HepG2 (cell line): Measurements from ENCODE around the gene APBB2. TPM values are rescaled to one million over a fixed set of nuclear protein-coding genes. Genes with fewer than 3 reads are reported as not detected.
A peak's percentile ranks its signal among the peaks of the same experiment; 100 is the strongest.

ENCODE experiments used
- ARNT ChIP-seq: fragments of 450-650 bp; IDR thresholded peaks from 2 replicates; pipeline ENCODE4 v1.6.1; 2017
- ATF3 ChIP-seq: sonication (generic); formaldehyde crosslinking; IDR thresholded peaks from 2 replicates; pipeline ENCODE4 v1.4.0; 2020; ENCODE audit warnings: missing genetic modification reagents
- CBX1 ChIP-seq: IDR thresholded peaks from one replicate; pipeline ENCODE4 v1.6.1; 2016; ENCODE audit warnings: antibody characterized with exemption, low read depth
- CREBL2 ChIP-seq: sonication (generic); formaldehyde crosslinking; IDR thresholded peaks from 2 replicates; pipeline ENCODE4 v1.8.1; 2023; ENCODE audit warnings: missing genetic modification reagents, mild to moderate bottlenecking, borderline replicate concordance
- DNMT3B ChIP-seq: conservative IDR thresholded peaks from 2 replicates; pipeline ENCODE4 v1.6.1; 2016; ENCODE audit warnings: missing biosample characterization, control low read depth
- FOXP1 ChIP-seq, 2 experiments: fragments of 450-650 bp in 1 of 2; IDR thresholded peaks; 2 replicates each; pipeline ENCODE4 v1.6.1; 2017 to 2018; ENCODE audit warnings: antibody characterized with exemption in 1 of 2
- HINFP ChIP-seq: sonication (generic); formaldehyde crosslinking; IDR thresholded peaks from 2 replicates; pipeline ENCODE4 v1.4.0; 2020; ENCODE audit warnings: low read depth, mild to moderate bottlenecking, missing genetic modification reagents
- ISL2 ChIP-seq: sonication (generic); formaldehyde crosslinking; IDR thresholded peaks from 2 replicates; pipeline ENCODE4 v1.5.0; 2020; ENCODE audit warnings: missing genetic modification reagents
- SNAPC4 ChIP-seq: sonication (generic); formaldehyde crosslinking; IDR thresholded peaks from 2 replicates; pipeline ENCODE4 v1.4.0; 2020; ENCODE audit warnings: mild to moderate bottlenecking, missing genetic modification reagents
- STAT5B ChIP-seq: sonication (generic); formaldehyde crosslinking; IDR thresholded peaks from 2 replicates; pipeline ENCODE4 v1.4.0; 2020; ENCODE audit warnings: missing genetic modification reagents
- ZMAT3 ChIP-seq: sonication (generic); formaldehyde crosslinking; conservative IDR thresholded peaks from 2 replicates; pipeline ENCODE4 v1.7.0; 2021; ENCODE audit warnings: missing genetic modification reagents
- ZNF234 ChIP-seq: sonication (generic); formaldehyde crosslinking; conservative IDR thresholded peaks from 2 replicates; pipeline ENCODE4 v1.5.1; 2020; ENCODE audit warnings: mild to moderate bottlenecking, missing genetic modification reagents
- ZNF276 ChIP-seq: sonication (generic); formaldehyde crosslinking; IDR thresholded peaks from 2 replicates; pipeline ENCODE4 v1.4.0; 2020; ENCODE audit warnings: mild to moderate bottlenecking, low read depth, missing genetic modification reagents
- ZNF296 ChIP-seq: sonication (generic); formaldehyde crosslinking; conservative IDR thresholded peaks from 2 replicates; pipeline ENCODE4 v1.5.0; 2020; ENCODE audit warnings: mild to moderate bottlenecking, missing genetic modification reagents
- ZNF510 ChIP-seq: sonication (generic); formaldehyde crosslinking; IDR thresholded peaks from 2 replicates; pipeline ENCODE4 v1.4.0; 2020; ENCODE audit warnings: low read depth, mild to moderate bottlenecking, missing genetic modification reagents
- ZNF512B ChIP-seq: sonication (generic); formaldehyde crosslinking; IDR thresholded peaks from 2 replicates; pipeline ENCODE4 v1.5.1; 2020; ENCODE audit warnings: missing genetic modification reagents, mild to moderate bottlenecking, borderline replicate concordance
- ZNF737 ChIP-seq: sonication (generic); formaldehyde crosslinking; IDR thresholded peaks from 2 replicates; pipeline ENCODE4 v1.5.0; 2020; ENCODE audit warnings: missing genetic modification reagents, mild to moderate bottlenecking, borderline replicate concordance
- ZNF883 ChIP-seq: sonication (generic); formaldehyde crosslinking; IDR thresholded peaks from 2 replicates; pipeline ENCODE4 v1.5.1; 2020; ENCODE audit warnings: mild to moderate bottlenecking, missing genetic modification reagents; ENCODE audit errors: not compliant biosample characterization
- polyA plus RNA-seq, 8 experiments: library from polyadenylated mRNA; depleted of rRNA in 3 of 8; stranded (reverse) in 7 of 8; unstranded in 1 of 8; fragments of >200 nt; fragmentation: Illumina TruSeq in 4 of 8; extraction: Trizol in 4 of 8; gene quantifications; 2 replicates each; pipeline versions ENCODE4 v1.2.1 to v1.2.3, GENCODE V29; 2011 to 2016; ENCODE audit warnings: low read depth in 4 of 8, missing spikeins in 1 of 8, mixed read lengths in 1 of 8; ENCODE audit not compliant: insufficient read depth in 1 of 8
- total RNA-seq, 5 experiments: library from RNA; depleted of rRNA; stranded (reverse); fragments of >200 nt; fragmentation: Illumina TruSeq; extraction: Trizol; gene quantifications; 2 replicates each; pipeline ENCODE4 v1.2.3, GENCODE V29; 2016; ENCODE audit warnings: low read depth in 1 of 5

The APBB2 gene
- total and polyA plus RNA-seq, 2 of the 13 experiments (the other 11 are each of a cell fraction or from before 2014, with no cell fraction given) = 11.7 to 17.0 TPM

- TF ChIP-seq HINFP (CRISPR knock-in tag) (no peak), ZNF883 (CRISPR knock-in tag) (no peak), ZNF234 (no peak), ZNF510 (CRISPR knock-in tag) (no peak), ZNF737 (CRISPR knock-in tag) (no peak), ISL2 (CRISPR knock-in tag) (peak; percentile 97), ZNF276 (CRISPR knock-in tag) (no peak), STAT5B (no peak), FOXP1 (IDR thresholded peaks at IDR 0.05) (no peak), FOXP1 (CRISPR knock-in tag; IDR thresholded peaks at IDR 0.05) (peak; percentile 71), CBX1 (no peak), ZMAT3 (CRISPR knock-in tag) (no peak), DNMT3B (CRISPR knock-in tag) (0 out of 2 replicates have a peak, but pooled peaks have one; percentile 62), SNAPC4 (CRISPR knock-in tag) (no peak), ARNT (no peak), CREBL2 (CRISPR knock-in tag) (no peak), ZNF512B (CRISPR knock-in tag) (peak; percentile 74; the same call in 1 of the 2 replicates), ZNF296 (CRISPR knock-in tag) (no peak), ATF3 (no peak)
Measured at GRCh38 chr4:41132055-41132683, 82.2 kb downstream of the APBB2 start (continued).
